ENCODE results near the gene ADCY1. TPM values are rescaled to one million over a fixed set of nuclear protein-coding genes. Genes with fewer than 3 reads are reported as not detected.

ADCY1 gene
- total and polyA plus RNA-seq, 2 donors from 2014 or later = 2.9 to 3.7 TPM

GRCh38 chr7:45680776-45681175 lies 106.6 kb downstream of the ADCY1 start:
- no peaks in the 10 kb centered on the region for H3K9me3 ChIP-seq (ENCODE audit: control insufficient read depth in 2 of 3, insufficient read depth in 1 of 3, low read length in 3 of 3)
- no peak overlapping the region for H3K27ac ChIP-seq (ENCODE audit: low read depth in 2 of 2, low read length in 2 of 2)
- no peak for FAIRE-seq
- H3K4me3 ChIP-seq (ENCODE audit: low read length in 3 of 3) = no peak overlapping the region
- no peak for TF ChIP-seq CTCF (IDR thresholded peaks at IDR 0.05; ENCODE audit: borderline replicate concordance, extremely low read depth, insufficient read depth)
- no peaks in the 10 kb centered on the region for H3K4me1 ChIP-seq (ENCODE audit: control insufficient read depth in 2 of 3, insufficient read depth in 2 of 3, low read depth in 1 of 3, low read length in 3 of 3)
- H3K9ac ChIP-seq (ENCODE audit: low read length in 3 of 3) = no peak overlapping the region
- H3K27me3 ChIP-seq (ENCODE audit: control insufficient read depth, insufficient read depth, low read length) = no peaks in the 10 kb centered on the region
- DNase-seq = no peak
- no peaks in the 10 kb centered on the region for H3K36me3 ChIP-seq (ENCODE audit: control insufficient read depth in 2 of 3, insufficient read depth in 3 of 3, low read length in 3 of 3)
- intact Hi-C loops (cut with DNase I) = no loop called here

GRCh38 chr7:45681596-45682357 lies 107.6 kb downstream of the ADCY1 start:
- no peak overlapping the region for H3K27ac ChIP-seq (ENCODE audit: low read depth in 2 of 2, low read length in 2 of 2)
- no peaks in the 10 kb centered on the region for H3K36me3 ChIP-seq (ENCODE audit: control insufficient read depth in 2 of 3, insufficient read depth in 3 of 3, low read length in 3 of 3)
- no peak for TF ChIP-seq CTCF (IDR thresholded peaks at IDR 0.05; ENCODE audit: borderline replicate concordance, extremely low read depth, insufficient read depth)
- FAIRE-seq (no peak), DNase-seq (peak in 1 of 5 donors; percentile 20)
- no peak overlapping the region for H3K9ac ChIP-seq (ENCODE audit: low read length in 3 of 3)
- no peaks in the 10 kb centered on the region for H3K27me3 ChIP-seq (ENCODE audit: control insufficient read depth, insufficient read depth, low read length)
- H3K9me3 ChIP-seq (ENCODE audit: control insufficient read depth in 2 of 3, insufficient read depth in 1 of 3, low read length in 3 of 3) = no peaks in the 10 kb centered on the region
- H3K4me3 ChIP-seq (ENCODE audit: low read length in 3 of 3) = no peak overlapping the region
- no peaks in the 10 kb centered on the region for H3K4me1 ChIP-seq (ENCODE audit: control insufficient read depth in 2 of 3, insufficient read depth in 2 of 3, low read depth in 1 of 3, low read length in 3 of 3)
- intact Hi-C loops (cut with DNase I) = no loop called here

- Histone ChIP-seq H3K9me3 (ENCODE audit: control insufficient read depth in 2 of 3, insufficient read depth in 1 of 3, low read length in 3 of 3) (no peaks in the 10 kb centered on the region), H3K4me1 (ENCODE audit: control insufficient read depth in 2 of 3, insufficient read depth in 2 of 3, low read depth in 1 of 3, low read length in 3 of 3) (no peaks in the 10 kb centered on the region), H3K9ac (ENCODE audit: low read length in 3 of 3) (no peak overlapping the region), H3K36me3 (ENCODE audit: control insufficient read depth in 2 of 3, insufficient read depth in 3 of 3, low read length in 3 of 3) (no peaks in the 10 kb centered on the region), H3K27me3 (ENCODE audit: control insufficient read depth, insufficient read depth, low read length) (no peaks in the 10 kb centered on the region), H3K4me3 (ENCODE audit: low read length in 3 of 3) (no peak overlapping the region), H3K27ac (ENCODE audit: low read depth in 2 of 2, low read length in 2 of 2) (no peak overlapping the region)
- no peak for DNase-seq
- intact Hi-C loops (cut with DNase I) = no loop called here
- FAIRE-seq = no peak
- no peak for TF ChIP-seq CTCF (IDR thresholded peaks at IDR 0.05; ENCODE audit: borderline replicate concordance, extremely low read depth, insufficient read depth)
These were observed 108.2 kb downstream of the ADCY1 start for GRCh38 chr7:45682358-45682735.
